HepG2 (cell line): ENCODE measurements around the gene CTIF.

Source experiments
- CBX5 ChIP-seq: sonication (generic); formaldehyde crosslinking; IDR thresholded peaks from 2 replicates; pipeline ENCODE4 v1.4.0; 2020; ENCODE audit warnings: missing genetic modification reagents, borderline replicate concordance
- EP300 ChIP-seq, 3 experiments: sonication (generic) in 1 of 3; formaldehyde crosslinking in 1 of 3; IDR thresholded peaks; 2 replicates each; pipeline versions ENCODE4 v1.5.1 to v1.6.1; 2011 to 2020; ENCODE audit warnings: low read depth in 2 of 3, low read length in 2 of 3, borderline replicate concordance in 1 of 3, improper control_type of control experiment in 1 of 3, mild to moderate bottlenecking in 1 of 3, missing genetic modification reagents in 1 of 3, moderate library complexity in 1 of 3
- JUN ChIP-seq: sonication (generic); formaldehyde crosslinking; IDR thresholded peaks from 2 replicates; pipeline ENCODE4 v1.4.0; 2020; ENCODE audit warnings: mild to moderate bottlenecking, missing genetic modification reagents
- MAFF ChIP-seq: IDR thresholded peaks from 2 replicates; pipeline ENCODE4 v1.6.1; 2011; ENCODE audit warnings: low read depth, low read length, improper control_type of control experiment
- TOPORS ChIP-seq: sonication (generic); formaldehyde crosslinking; IDR thresholded peaks from 2 replicates; pipeline ENCODE4 v1.8.0; 2023; ENCODE audit warnings: mild to moderate bottlenecking, missing genetic modification reagents
- ZNF205 ChIP-seq: IDR thresholded peaks from 2 replicates; pipeline ENCODE4 v1.6.1; 2018; ENCODE audit warnings: missing biosample characterization, missing genetic modification reagents
- ZNF232 ChIP-seq: sonication (generic); formaldehyde crosslinking; IDR thresholded peaks from 2 replicates; pipeline ENCODE4 v1.4.0; 2020; ENCODE audit warnings: missing genetic modification reagents, borderline replicate concordance
- ZNF788 ChIP-seq: sonication (generic); formaldehyde crosslinking; IDR thresholded peaks from 2 replicates; pipeline ENCODE4 v1.5.0; 2020; ENCODE audit warnings: mild to moderate bottlenecking, missing genetic modification reagents, borderline replicate concordance
- ZNF792 ChIP-seq: IDR thresholded peaks from 2 replicates; pipeline ENCODE4 v1.6.1; 2016

GRCh38 chr18:48659188-48660009, 120.6 kb downstream of the CTIF start:
- TF ChIP-seq ZNF792 (CRISPR knock-in tag) (no peak), JUN (CRISPR knock-in tag) (no peak), EP300 (IDR thresholded peaks at IDR 0.05; ENCODE audit: low read depth in 2 of 2, low read length in 2 of 2) (no peak), EP300 (CRISPR knock-in tag; IDR thresholded peaks at IDR 0.05; ENCODE audit: borderline replicate concordance) (no peak), ZNF232 (CRISPR knock-in tag) (no peak), ZNF205 (CRISPR knock-in tag) (no peak), TOPORS (CRISPR knock-in tag) (no peak), CBX5 (CRISPR knock-in tag) (no peak), ZNF788 (CRISPR knock-in tag) (no peak), MAFF (no peak)
